DMS114 treated with DMSO at 0.1 percent for 48 hours (cell line): Measurements from ENCODE around the gene ATP10A.

Source experiments
- DNase-seq: peaks from one replicate; lab custom pipeline; 2025; ENCODE audit not compliant: unreplicated experiment; lab: John Stamatoyannopoulos, UW

ATP10A gene

DNA sequence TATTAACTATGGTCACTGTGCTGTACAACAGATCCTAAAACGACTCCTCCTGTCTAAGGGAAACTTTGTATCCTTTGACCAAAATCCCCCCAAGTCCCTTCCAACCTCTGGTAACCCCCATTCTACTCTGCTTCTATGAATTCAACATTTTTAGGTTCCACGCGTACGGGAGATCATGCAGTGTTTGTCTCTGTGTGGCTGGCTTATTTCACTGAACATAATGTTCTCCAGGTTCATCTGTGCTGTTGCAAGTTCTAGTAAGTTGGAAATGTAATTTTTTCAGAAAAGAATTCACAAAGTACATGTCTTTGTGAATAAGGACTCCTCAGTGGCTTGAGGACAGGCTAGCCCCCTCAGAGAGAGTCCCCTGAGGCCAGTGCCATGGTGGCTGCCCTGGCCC lies 66.1 kb downstream of the ATP10A start:
- no peak for DNase-seq

DNA sequence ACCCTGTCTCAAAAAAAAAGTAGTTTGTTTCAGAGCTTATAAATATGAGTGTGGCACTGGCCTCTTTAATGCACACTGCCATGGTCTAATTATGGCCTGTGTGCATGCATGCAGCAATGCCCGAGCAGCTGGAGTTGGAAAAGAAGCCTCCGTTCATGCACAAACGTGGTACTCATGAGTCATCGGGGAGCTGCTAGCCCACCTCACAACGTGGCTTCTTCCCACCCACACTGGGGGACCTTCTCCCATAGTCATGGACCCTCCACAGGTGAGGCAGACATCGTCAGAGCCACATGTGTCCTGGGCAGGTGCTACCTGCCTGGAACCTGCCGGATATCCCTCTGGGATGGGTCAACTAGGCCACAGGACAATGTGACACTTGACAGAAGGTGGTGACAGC lies 66.7 kb downstream of the ATP10A start:
- DNase-seq, result no peak

DNA sequence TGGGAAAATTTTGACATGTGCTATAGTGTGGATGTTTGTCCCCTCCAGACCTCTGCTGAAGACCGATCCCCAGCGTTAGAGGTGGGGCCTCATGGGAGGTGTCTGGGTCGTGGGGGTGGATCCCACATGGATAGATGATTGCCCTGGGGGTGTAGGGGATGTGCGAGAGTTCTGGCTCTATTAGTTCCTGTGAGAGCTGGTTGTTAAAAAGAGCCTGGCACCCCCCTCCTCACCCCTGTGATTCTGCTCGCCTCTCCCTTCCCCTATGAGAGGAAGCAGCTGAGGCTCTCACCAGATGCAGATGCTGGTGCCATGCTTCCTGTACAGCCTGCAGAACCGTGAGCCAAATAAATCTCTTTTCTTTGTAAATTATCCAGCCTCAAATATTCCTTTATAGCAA lies 67.4 kb downstream of the ATP10A start:
- DNase-seq, result no peak

DNA sequence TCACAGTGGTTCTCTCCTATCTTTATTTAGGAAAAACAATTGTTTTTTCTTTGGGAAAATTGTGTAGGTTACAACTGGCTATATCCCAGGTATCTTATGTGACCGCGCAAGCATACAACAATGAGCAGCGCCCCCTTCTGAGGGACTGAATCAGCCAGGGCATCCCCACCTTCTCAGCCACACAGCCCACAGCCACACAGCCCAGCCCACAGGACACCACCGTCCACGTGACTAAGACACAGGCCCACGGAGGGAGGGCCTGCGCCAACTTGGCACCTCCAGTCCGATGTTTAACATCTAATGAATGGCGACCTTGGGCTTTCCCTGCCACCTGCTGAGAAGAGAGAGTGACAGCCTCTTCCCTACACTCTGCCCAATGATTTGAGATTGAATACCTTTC lies 68.1 kb downstream of the ATP10A start:
- DNase-seq, result no peak

DNA sequence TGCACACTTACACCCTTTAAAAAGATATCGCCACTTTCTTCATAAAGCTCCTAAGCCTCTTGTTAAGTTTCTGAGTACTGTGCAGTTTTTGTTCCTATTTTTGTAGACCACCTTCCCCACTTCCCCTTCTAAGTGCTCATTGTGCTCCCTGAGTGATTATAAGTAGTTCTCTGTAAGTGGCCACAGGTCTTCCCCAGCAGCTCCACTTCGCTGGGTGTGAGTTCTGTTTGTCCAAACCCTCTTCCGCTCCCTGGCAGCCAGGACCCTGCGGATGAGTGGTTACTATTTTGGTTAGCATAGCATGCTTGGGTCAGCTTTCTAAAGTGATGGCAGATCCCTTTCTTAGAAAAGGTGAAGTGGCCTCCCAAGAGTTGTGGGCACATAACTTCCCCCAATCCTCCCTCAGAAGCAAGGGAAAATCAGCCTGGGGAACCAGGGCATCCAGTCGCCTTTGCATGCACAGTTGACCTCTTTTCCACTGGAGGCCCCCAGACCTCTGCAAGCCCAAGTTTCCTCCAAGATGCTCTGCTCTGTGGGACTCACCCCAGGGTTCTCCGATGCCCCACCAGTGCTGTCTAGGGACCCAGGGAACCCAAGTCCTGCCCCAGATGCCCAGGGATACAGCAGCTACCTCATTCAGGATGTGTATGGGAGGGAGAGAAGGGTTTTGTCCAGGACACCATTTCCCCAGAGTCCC lies 69.6 kb downstream of the ATP10A start:
- DNase-seq, result no peak

DNA sequence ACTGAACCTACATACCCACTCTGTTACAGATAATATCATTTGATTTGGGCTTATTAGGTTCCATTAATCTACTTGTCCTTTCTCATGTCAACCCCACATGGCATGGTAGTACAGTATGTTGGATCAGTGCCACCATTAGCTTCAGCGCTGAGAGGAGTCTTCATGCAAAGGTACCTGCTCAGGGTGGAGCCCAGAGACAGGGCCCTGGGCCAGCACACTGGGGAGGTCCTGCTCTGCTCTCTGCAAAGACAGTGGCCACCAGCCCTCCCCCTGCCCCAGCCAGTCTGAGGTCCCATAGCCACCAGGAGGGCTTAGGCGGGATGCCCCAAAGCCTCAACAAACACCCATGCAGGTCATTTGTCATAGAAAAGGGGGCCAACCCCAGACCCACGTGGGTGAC lies 71.0 kb downstream of the ATP10A start:
- DNase-seq, result no peak

DNA sequence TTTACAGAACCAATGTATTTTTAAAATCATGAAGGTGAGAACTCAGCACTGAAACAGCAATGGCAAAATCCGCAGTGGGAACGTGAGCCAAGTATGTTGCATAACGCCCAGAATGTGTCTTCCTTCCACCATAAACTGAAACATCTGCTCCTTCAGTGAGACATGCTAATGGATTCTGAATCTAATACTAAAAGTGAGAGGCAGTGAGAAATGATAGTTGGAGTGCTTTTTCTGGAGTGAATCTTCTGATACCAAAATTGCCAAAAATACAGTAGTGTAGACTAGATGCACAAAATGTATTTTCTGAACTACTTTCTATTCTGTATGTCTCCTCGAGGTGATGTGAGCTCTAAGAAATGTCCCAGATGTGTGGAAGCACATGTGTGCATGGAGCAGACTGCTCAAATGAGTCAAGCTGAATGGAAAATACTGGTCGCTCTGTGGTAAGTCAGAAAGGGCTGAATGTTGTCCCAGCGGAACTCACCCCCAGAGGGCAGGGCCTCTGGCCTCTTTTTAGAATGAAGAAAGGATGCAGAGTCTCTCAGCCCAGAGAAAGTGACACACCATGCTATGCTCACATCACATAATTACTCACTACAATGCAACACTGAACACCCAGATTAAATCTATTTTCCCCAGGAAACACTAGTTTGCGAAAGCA lies 73.0 kb downstream of the ATP10A start:
- no peak for DNase-seq

DNA sequence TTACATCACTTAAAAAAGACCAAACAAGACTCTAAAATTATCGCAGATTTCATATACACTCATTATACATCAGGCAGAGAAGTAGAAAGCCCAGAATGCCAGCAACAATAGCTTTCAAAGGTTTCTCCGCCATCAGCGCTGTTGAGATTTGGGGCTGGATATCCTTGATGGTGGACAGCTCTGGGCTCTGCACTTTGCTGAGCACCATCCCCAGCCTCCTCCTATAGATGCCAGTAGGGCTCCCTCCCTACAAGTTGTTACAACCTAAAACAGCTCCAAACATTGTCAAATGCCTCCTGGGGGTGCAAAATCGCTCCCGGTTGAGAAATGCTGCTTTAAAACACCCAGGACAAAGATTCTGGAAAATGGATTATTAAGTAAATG lies 73.5 kb downstream of the ATP10A start:
- DNase-seq, result no peak

- DNase-seq, result no peak
Observed at GRCh38 chr15:25789211-25789610, 73.9 kb downstream of the ATP10A start.

GRCh38 chr15:25787855-25788520 lies 75.1 kb downstream of the ATP10A start:
- DNase-seq, result no peak

- no peak for DNase-seq
Observed at GRCh38 chr15:25787381-25787780, 75.7 kb downstream of the ATP10A start.

DNA sequence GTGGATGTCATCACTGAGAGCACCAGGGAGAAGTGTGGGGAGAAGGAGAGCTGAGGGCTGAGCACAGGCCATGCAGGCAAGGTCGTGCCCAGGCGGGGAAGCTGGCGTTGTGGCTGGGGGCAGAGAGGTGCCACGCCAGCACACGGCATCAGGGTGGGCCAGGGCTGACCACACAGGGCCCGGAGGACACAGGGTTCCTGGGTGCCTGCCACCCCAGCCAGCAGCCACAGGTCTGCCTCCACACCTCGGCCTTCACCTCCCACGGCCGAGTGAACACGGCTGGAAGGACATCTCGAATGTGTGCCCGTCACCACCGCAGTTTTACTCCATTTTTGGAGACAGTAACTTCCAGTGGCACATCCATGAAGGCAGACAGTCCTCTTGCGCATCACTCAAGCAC lies 77.1 kb downstream of the ATP10A start:
- no peak for DNase-seq

DNA sequence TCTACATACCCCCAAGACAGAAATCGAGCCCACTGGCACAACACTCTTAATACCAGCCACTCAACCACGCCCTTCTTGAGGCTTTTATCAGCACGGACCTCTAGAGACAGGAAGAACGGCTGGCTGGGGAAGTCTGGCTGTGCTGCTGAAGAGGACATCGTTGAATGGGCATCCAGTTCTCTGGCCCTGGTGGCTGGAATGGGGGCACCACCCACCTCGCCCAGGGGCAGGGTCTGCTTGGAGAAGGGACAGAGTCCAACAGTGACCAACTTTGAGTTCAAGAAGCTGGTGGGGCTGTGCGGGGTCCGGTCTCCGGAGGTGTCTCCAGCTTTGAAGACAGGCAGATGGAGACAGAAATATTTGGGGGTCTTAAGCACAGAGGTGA lies 77.5 kb downstream of the ATP10A start:
- DNase-seq, result no peak

DNA sequence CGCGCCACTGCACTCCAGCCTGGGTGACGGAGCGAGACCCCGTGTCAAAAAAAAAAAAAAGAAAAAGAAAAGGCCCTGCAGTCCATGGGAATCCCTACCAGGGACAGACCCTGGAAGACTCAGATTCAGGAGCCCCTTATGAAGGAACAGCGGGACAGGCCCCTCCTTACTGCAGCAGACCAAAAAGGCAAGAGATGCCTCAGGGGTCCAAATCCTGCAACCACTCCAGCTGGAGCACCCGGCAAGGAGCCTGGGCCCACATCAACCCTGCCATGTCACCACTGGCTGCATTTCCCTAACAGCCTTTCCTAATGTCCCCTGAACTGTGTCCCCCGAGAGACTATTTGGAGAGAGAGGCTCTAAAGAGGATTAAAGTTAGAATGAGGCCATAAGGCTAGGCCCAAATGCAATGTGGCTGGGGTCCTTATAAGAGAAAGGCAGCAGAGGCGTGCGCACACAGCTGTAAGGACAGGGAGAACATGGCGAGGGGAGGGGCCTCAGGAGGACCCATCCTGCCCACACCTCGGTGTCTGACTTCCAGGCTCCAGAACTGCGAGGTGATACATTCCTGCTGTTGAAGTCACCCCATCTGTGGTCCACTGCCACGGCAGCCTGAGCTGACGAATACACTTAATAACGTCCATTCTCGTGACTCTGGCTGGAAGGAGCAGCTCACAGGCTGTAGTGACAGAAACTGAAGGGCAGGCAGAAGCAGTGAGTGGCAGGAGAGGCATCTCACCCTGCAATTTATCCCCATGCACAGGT lies 78.1 kb downstream of the ATP10A start:
- no peak for DNase-seq

DNA sequence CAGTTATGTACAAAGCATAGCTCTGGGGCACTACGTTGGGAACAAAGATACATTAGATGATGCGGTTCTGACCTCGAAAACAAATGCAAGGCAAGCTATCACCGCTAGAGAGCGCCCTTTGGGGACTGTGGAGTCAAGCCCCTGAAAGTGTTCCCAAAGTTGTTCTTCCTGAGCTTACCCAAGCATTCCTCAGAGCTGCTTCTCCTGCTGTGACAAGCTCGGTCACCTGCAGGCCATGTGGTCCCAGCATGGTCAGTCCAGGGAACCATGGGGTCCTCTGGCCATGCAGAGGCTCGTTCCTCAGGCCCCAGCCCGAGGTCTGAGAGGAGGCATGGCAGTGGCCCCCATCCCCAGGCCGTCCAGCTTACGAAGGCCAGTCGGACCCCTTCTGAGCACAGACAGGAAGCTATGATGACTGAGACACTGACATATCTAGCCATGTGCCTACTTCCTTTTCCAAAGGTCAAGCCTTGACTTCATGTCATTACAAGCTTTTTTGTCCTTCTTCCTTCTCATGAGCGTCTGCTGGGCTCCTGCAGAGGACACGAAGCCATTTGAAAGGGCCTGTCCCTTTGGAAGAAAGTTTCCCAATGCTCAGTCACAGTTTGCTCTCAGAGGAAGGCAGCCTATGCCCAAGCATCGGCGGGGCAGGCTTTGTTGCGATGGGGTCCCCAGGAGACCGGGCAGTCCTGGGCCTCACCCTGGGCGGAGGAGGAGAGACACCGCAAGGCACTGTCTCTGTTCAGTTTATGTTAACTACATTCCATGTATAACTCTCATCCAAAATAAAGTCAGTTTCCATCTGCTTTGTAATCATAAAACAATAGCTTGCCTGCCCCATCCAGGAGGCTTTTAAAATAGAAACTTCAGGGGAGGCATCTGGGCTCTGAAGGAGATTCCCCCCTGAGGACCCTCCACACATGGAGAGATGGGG lies 79.3 kb downstream of the ATP10A start:
- no peak for DNase-seq

DNA sequence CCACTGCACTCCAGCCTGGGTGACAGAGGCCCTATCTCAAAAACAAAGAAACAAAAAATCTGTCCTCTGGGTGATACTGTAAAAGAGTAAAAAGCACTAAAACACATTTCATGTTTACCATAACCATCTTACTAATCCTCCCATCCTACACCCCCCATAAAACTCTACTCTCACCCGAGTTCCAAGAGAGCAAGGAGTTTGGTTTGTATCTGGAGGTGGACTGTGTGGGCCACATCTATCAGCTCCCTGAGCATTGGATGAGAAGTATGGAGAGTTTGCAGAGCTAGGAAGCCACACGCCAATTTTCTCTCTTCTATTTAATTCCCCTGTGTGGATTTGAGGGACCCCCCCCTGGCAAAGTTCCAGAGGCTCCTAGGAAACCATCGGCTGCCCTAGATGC lies 80.0 kb downstream of the ATP10A start:
- DNase-seq, result no peak

DNA sequence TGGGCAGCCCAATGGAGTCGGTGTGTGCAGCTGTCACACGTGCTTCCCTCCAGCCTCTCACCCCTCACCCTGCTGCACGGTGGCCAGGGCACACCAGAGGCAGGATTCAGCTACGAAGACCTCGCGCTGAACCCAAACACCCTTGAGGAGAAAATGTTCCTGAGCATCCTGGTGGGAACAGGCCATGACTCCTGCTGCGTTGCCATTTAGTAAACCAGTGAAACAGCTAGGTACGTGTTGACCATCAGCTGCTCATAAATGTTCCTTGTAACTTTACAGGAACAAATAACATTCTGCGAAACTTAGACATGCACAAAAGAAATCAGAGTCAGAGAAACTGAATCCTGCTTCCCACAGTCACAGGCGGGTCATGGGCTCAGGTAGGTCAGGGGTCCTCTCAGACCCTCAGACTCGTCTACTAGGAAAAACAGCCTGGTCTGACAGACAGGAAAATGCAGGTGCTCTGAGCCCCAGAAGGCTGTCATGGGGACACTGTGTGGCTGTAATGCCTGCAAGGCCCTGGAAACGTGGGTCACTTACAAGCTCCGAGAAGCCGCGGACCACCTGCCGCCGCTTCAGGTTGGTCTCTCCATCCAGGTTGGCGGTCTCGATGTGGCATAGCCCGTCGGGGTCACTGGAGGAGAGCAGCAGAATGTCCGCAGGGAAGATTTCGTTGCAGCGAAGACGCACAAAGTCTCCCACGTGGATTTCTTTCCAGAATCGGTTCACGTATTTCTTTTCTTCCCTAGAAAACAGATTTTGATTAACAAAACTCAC lies 82.5 kb downstream of the ATP10A start:
- no peak for DNase-seq

DNA sequence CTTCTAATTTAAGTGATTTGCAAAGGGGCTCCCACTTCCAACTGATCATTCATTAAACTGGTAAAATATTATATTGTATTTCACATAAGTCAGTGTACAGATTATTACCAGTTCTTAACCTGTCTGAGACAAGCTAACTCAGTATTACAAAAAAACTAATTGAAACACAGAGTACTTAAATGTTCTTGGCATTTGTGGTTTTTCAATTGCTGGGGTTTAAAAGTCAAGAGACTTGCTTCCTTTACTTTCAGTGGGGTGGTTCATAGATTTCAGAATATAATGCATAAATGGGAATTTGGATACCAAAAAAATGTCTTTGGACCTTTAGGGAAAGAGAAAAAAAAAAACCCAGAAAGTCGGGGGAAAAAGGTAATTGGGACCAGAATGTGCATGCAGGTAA lies 85.0 kb downstream of the ATP10A start:
- DNase-seq, result no peak

GRCh38 chr15:25777037-25777436 lies 86.1 kb downstream of the ATP10A start:
- no peak for DNase-seq
